B cell (primary cell): ENCODE measurements around the gene ZNF438. TPM values are rescaled to one million over a fixed set of nuclear protein-coding genes. Genes with fewer than 3 reads are reported as not detected.

Experiments used
- ATAC-seq: fragments of 200-7000 bp; cut with Tn5 transposase; one replicate; pipeline ENCODE4 v1.10.0; 2021; ENCODE audit warnings: low read depth, mild to moderate bottlenecking, moderate number of reproducible peaks, moderate library complexity
- CTCF ChIA-PET: fragments of 350-600 bp; sonication (Branson Sonifier 250); formaldehyde crosslinking; loops from one replicate; lab custom pipeline; 2021; ENCODE audit warnings: antibody characterized with exemption, inconsistent platforms; lab: Charles Lee
- POLR2A ChIA-PET: fragments of 350-600 bp; sonication (Branson Sonifier 250); formaldehyde crosslinking; loops from one replicate; lab custom pipeline; 2021; ENCODE audit warnings: antibody characterized with exemption; lab: Charles Lee
- DNase-seq: peaks from one replicate; pipeline ENCODE4 v3.0.0; 2013
- H2AFZ ChIP-seq: 2 replicates; pipeline ENCODE4 v1.6.1; 2012; ENCODE audit warnings: mild to moderate bottlenecking, low read depth, low read length; ENCODE audit not compliant: insufficient read depth, poor library complexity, severe bottlenecking
- H3K27ac ChIP-seq, 2 donors: 1 replicate in 1 of 2; 2 replicates in 1 of 2; pipeline ENCODE4 v1.5.1; 2012 to 2013; ENCODE audit warnings: low read length in 2 of 2, mild to moderate bottlenecking in 2 of 2, moderate library complexity in 1 of 2
- H3K27me3 ChIP-seq, 4 experiments: fragments of 200-600 bp in 1 of 4; sonication (generic) in 1 of 4; replicated peaks in 1 of 4; 1 replicate in 2 of 4; 2 replicates in 2 of 4; pipeline versions ENCODE4 v1.6.1 to v1.7.0; 2013 to 2016; ENCODE audit warnings: low read length in 3 of 4, mild to moderate bottlenecking in 2 of 4, mixed read lengths in 1 of 4, moderate library complexity in 1 of 4; ENCODE audit not compliant: insufficient read depth in 4 of 4, control insufficient read depth in 3 of 4; ENCODE audit errors: control extremely low read depth in 1 of 4
- H3K36me3 ChIP-seq, 2 experiments: replicated peaks in 1 of 2; 1 replicate in 1 of 2; 2 replicates in 1 of 2; pipeline versions ENCODE4 v1.6.1 to v1.7.1; 2013; ENCODE audit warnings: low read length in 1 of 2; ENCODE audit not compliant: insufficient read depth in 2 of 2, control insufficient read depth in 1 of 2; ENCODE audit errors: control extremely low read depth in 1 of 2, extremely low read depth in 1 of 2
- H3K4me1 ChIP-seq, 2 donors: fragments of 200-600 bp in 1 of 2; sonication (generic) in 1 of 2; 1 replicate in 1 of 2; 2 replicates in 1 of 2; pipeline versions ENCODE4 v1.5.1 to v1.6.1; 2013 to 2017; ENCODE audit warnings: low read length in 2 of 2; ENCODE audit not compliant: control insufficient read depth in 2 of 2, insufficient read depth in 2 of 2
- H3K4me2 ChIP-seq: replicated peaks from 2 replicates; pipeline ENCODE3; 2012; ENCODE audit warnings: mild to moderate bottlenecking, low read depth, low read length; ENCODE audit not compliant: poor library complexity, severe bottlenecking
- H3K4me3 ChIP-seq, 5 experiments: fragments of 200-600 bp in 1 of 5; sonication (generic) in 1 of 5; 1 replicate in 3 of 5; 2 replicates in 2 of 5; pipeline versions ENCODE4 v1.5.1 to v1.7.0; 2011 to 2016; ENCODE audit warnings: low read length in 4 of 5, mild to moderate bottlenecking in 4 of 5, low read depth in 2 of 5, control low read depth in 1 of 5, moderate library complexity in 1 of 5; ENCODE audit not compliant: insufficient read depth in 1 of 5; ENCODE audit errors: control extremely low read depth in 1 of 5, extremely low read depth in 1 of 5
- H3K79me2 ChIP-seq: fragments of 200-600 bp; sonication (generic); one replicate; pipeline ENCODE4 v1.6.0; 2016; ENCODE audit warnings: low read length; ENCODE audit not compliant: control insufficient read depth, insufficient read depth
- H3K9ac ChIP-seq: fragments of 200-600 bp; sonication (generic); 2 replicates; pipeline ENCODE4 v1.6.1; 2017; ENCODE audit warnings: mild to moderate bottlenecking, low read length, moderate library complexity
- H3K9me3 ChIP-seq, 3 donors: one replicate each; pipeline versions ENCODE4 v1.6.1 to v1.7.1; 2013; ENCODE audit warnings: low read length in 2 of 3; ENCODE audit not compliant: control insufficient read depth in 2 of 3, insufficient read depth in 1 of 3; ENCODE audit errors: control extremely low read depth in 1 of 3
- H4K20me1 ChIP-seq: 2 replicates; pipeline ENCODE4 v1.6.0; 2012; ENCODE audit warnings: mild to moderate bottlenecking, low read length; ENCODE audit not compliant: insufficient read depth, control insufficient read depth, poor library complexity, severe bottlenecking
- H3K27ac Mint-ChIP-seq: one replicate; pipeline ENCODE4 v1.8.0; 2021; ENCODE audit warnings: mixed read lengths
- H3K27me3 Mint-ChIP-seq: one replicate; pipeline ENCODE4 v1.8.0; 2021; ENCODE audit warnings: mixed read lengths
- H3K4me1 Mint-ChIP-seq: one replicate; pipeline ENCODE4 v1.8.0; 2021; ENCODE audit warnings: mixed read lengths
- H3K4me3 Mint-ChIP-seq: one replicate; pipeline ENCODE4 v1.8.0; 2021; ENCODE audit warnings: mixed read lengths
- H3K9me3 Mint-ChIP-seq: one replicate; pipeline ENCODE4 v1.8.0; 2022; ENCODE audit warnings: mixed read lengths; ENCODE audit not compliant: insufficient read depth
- EZH2 ChIP-seq: IDR thresholded peaks from 2 replicates; pipeline ENCODE4 v1.6.1; 2012; ENCODE audit warnings: borderline replicate concordance, low read depth, mild to moderate bottlenecking, moderate library complexity, low read length; ENCODE audit not compliant: insufficient read depth, poor library complexity, severe bottlenecking
- WGBS: methylation state at CpG from one replicate; pipeline ENCODE4 v1.1.5; 2013; ENCODE audit warnings: missing lambda C conversion rate; ENCODE audit not compliant: insufficient coverage; 5-methylcytosine and 5-hydroxymethylcytosine counted together
- intact Hi-C: fragments of 100-400 bp; cut with micrococcal nuclease; formaldehyde crosslinking; loops from one replicate; pipeline ENCODE4 v1.10.0; 2022
- polyA plus RNA-seq: library from polyadenylated mRNA; depleted of rRNA; stranded (reverse); fragments of >200 nt; gene quantifications from 2 replicates; pipeline ENCODE4 v1.2.3, GENCODE V29; 2012
- total RNA-seq, 2 donors: library from RNA; stranded (reverse); fragments of 120-200 nt in 1 of 2; gene quantifications; 1 replicate in 1 of 2; 2 replicates in 1 of 2; pipeline versions ENCODE4 v1.2.3 to v1.2.4, GENCODE V29; 2013 to 2022
- TF ChIP-seq, protein P1 (sequence below): fragments of 200-600 bp; IDR thresholded peaks from one replicate; pipeline ENCODE4 v1.8.0; 2022; ENCODE audit warnings: antibody characterized with exemption, mild to moderate bottlenecking

ZNF438 gene
- total and polyA plus RNA-seq, 2 donors (not counting 1 experiment from before 2014, with no cell fraction given): 2.0 to 3.7 TPM

DNA sequence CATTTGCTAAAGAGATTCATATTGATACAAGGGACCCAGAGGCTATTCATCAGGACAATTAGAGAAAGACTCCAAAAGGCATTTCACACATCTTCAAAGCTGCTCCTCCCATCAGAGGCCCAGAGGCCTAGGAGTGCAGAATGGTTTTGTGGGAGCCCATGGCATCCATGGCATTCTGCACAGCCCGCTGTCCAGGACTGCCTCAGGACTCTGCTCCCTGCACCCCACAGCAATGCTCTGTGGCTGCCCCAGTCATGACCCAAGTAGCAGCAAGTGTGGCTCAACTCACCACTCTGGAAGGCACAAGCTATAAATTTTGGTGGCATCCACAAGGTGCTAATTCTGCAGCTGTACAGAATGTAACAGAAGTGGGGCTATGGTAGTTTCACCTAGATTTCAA, 38.5 kb downstream of the ZNF438 start:
- 92% methylated on average over 1 of the region's 1 CpG for WGBS
- DNase-seq (no peak), ATAC-seq (no peak)
- POLR2A ChIA-PET: no interaction called here
- peaks cover 9% of the 10 kb centered on the region for H4K20me1 ChIP-seq
- no peak overlapping the region for H3K4me3 ChIP-seq
- H3K36me3 ChIP-seq: no peaks in the 10 kb centered on the region
- peaks cover 1% of the 10 kb centered on the region for H3K4me1 Mint-ChIP-seq
- no peak for TF ChIP-seq EZH2
- TF ChIP-seq, protein P1, sequence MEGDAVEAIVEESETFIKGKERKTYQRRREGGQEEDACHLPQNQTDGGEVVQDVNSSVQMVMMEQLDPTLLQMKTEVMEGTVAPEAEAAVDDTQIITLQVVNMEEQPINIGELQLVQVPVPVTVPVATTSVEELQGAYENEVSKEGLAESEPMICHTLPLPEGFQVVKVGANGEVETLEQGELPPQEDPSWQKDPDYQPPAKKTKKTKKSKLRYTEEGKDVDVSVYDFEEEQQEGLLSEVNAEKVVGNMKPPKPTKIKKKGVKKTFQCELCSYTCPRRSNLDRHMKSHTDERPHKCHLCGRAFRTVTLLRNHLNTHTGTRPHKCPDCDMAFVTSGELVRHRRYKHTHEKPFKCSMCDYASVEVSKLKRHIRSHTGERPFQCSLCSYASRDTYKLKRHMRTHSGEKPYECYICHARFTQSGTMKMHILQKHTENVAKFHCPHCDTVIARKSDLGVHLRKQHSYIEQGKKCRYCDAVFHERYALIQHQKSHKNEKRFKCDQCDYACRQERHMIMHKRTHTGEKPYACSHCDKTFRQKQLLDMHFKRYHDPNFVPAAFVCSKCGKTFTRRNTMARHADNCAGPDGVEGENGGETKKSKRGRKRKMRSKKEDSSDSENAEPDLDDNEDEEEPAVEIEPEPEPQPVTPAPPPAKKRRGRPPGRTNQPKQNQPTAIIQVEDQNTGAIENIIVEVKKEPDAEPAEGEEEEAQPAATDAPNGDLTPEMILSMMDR: no peak
- H3K79me2 ChIP-seq: peaks cover 23% of the 10 kb centered on the region
- H3K4me2 ChIP-seq: no peak overlapping the region
- no peaks in the 10 kb centered on the region for H3K27me3 ChIP-seq
- no peak overlapping the region for H3K27ac ChIP-seq
- H3K9me3 ChIP-seq: peaks cover 6 to 14% (median 9%) of the 10 kb centered on the region in 3 donors
- no peaks in the 10 kb centered on the region for H3K27me3 Mint-ChIP-seq
- intact Hi-C loops: no loop called here
- CTCF ChIA-PET: no interaction called here
- H3K4me3 Mint-ChIP-seq: no peak overlapping the region
- no peak overlapping the region for H3K27ac Mint-ChIP-seq
- peaks cover 6% of the 10 kb centered on the region for H3K9me3 Mint-ChIP-seq
- no peak overlapping the region for H2AFZ ChIP-seq
- H3K4me1 ChIP-seq: peaks cover 0 to 2% of the 10 kb centered on the region in 2 donors
- no peak overlapping the region for H3K9ac ChIP-seq

GRCh38 chr10:30992681-30993080, 39.0 kb downstream of the ZNF438 start:
- Histone ChIP-seq H3K27me3 (no peaks in the 10 kb centered on the region), H3K36me3 (no peaks in the 10 kb centered on the region), H3K4me2 (no peak overlapping the region), H3K9me3 (peaks cover 6 to 14% (median 9%) of the 10 kb centered on the region in 3 donors), H3K79me2 (peaks cover 23% of the 10 kb centered on the region), H4K20me1 (peaks cover 9% of the 10 kb centered on the region), H3K27ac (no peak overlapping the region), H3K4me1 (no peaks in the 10 kb centered on the region), H2AFZ (no peak overlapping the region), H3K9ac (no peak overlapping the region), H3K4me3 (no peak overlapping the region)
- ATAC-seq: no peak
- Mint-ChIP-seq H3K27me3 (no peaks in the 10 kb centered on the region), H3K4me1 (no peaks in the 10 kb centered on the region), H3K4me3 (no peak overlapping the region), H3K27ac (no peak overlapping the region), H3K9me3 (peaks cover 6% of the 10 kb centered on the region)
- WGBS: 89% methylated on average over 3 of the region's 4 CpGs
- TF ChIP-seq EZH2: no peak
- TF ChIP-seq, protein P1: no peak
- POLR2A ChIA-PET: no interaction called here
- DNase-seq: no peak
- intact Hi-C loops: no loop called here
- CTCF ChIA-PET: interaction anchor here (0.7 kb wide), 1 partner anchor 596 kb away, joined by 4 read pairs; no protein-coding TSS in a partner anchor
